GM23338 (cell line): ENCODE results near the gene STAT5B. TPM values are rescaled to one million over a fixed set of nuclear protein-coding genes. Genes with fewer than 3 reads are reported as not detected.
"Not testable (repeated sequence)": the region's sequence is repeated elsewhere in the genome, so short reads cannot be mapped to it uniquely, and the experiment has no call there.

Experiments
- ATAC-seq: fragments of 200-7000 bp; cut with Tn5 transposase; 3 replicates; pipeline ENCODE4 v1.9.1; 2020
- DNase-seq: peaks from one replicate; pipeline ENCODE4 v3.0.0-alpha.2; 2015; ENCODE audit warnings: low spot score
- H2AFZ ChIP-seq: fragments of 200-600 bp; sonication (generic); 2 replicates; pipeline ENCODE4 v1.8.0; 2016; ENCODE audit warnings: antibody characterized with exemption, mild to moderate bottlenecking, moderate library complexity
- H3F3A ChIP-seq: fragments of 200-600 bp; sonication (generic); replicated peaks from 2 replicates; pipeline ENCODE4 v1.8.0; 2017; ENCODE audit warnings: antibody characterized with exemption, mixed run types, low read depth
- H3K27ac ChIP-seq: fragments of 200-600 bp; sonication (generic); 2 replicates; pipeline ENCODE4 v1.6.1; 2016; ENCODE audit warnings: low read depth
- H3K27me3 ChIP-seq: fragments of 200-600 bp; sonication (generic); 2 replicates; pipeline ENCODE4 v1.8.0; 2016; ENCODE audit warnings: mild to moderate bottlenecking, mixed run types, moderate library complexity; ENCODE audit not compliant: insufficient read depth
- H3K36me3 ChIP-seq: fragments of 200-600 bp; sonication (generic); 2 replicates; pipeline ENCODE4 v1.8.0; 2016; ENCODE audit warnings: mild to moderate bottlenecking; ENCODE audit not compliant: insufficient read depth
- H3K4me1 ChIP-seq: fragments of 200-600 bp; sonication (generic); 2 replicates; pipeline ENCODE4 v1.8.0; 2016; ENCODE audit warnings: mild to moderate bottlenecking, moderate library complexity; ENCODE audit not compliant: insufficient read depth
- H3K4me2 ChIP-seq: fragments of 200-600 bp; sonication (generic); 2 replicates; pipeline ENCODE4 v1.7.1; 2017; ENCODE audit warnings: mixed run types
- H3K4me3 ChIP-seq: fragments of 200-600 bp; sonication (generic); 2 replicates; pipeline ENCODE4 v1.6.1; 2016; ENCODE audit warnings: mixed run types
- H3K79me2 ChIP-seq: fragments of 200-600 bp; sonication (generic); replicated peaks from 2 replicates; pipeline ENCODE4 v1.8.0; 2017; ENCODE audit warnings: mild to moderate bottlenecking; ENCODE audit not compliant: insufficient read depth
- H3K9me2 ChIP-seq: fragments of 200-600 bp; sonication (generic); 2 replicates; pipeline ENCODE4 v1.8.0; 2017; ENCODE audit not compliant: insufficient read depth
- H4K20me1 ChIP-seq: fragments of 200-600 bp; sonication (generic); replicated peaks from 2 replicates; pipeline ENCODE4 v1.8.0; 2017; ENCODE audit warnings: mild to moderate bottlenecking; ENCODE audit not compliant: insufficient read depth
- H3K27ac Mint-ChIP-seq: 2 replicates; pipeline ENCODE4 v1.8.0; 2020; ENCODE audit warnings: inconsistent platforms, mild to moderate bottlenecking, moderate library complexity, mixed read lengths
- H3K27me3 Mint-ChIP-seq: 3 replicates; pipeline ENCODE4 v1.8.0; 2022; ENCODE audit warnings: low read depth, mild to moderate bottlenecking, moderate library complexity, mixed read lengths, inconsistent platforms; ENCODE audit not compliant: insufficient read depth, poor library complexity
- H3K36me3 Mint-ChIP-seq: 3 replicates; pipeline ENCODE4 v1.8.0; 2021; ENCODE audit warnings: low read depth, mild to moderate bottlenecking, inconsistent platforms, moderate library complexity, mixed read lengths
- H3K4me1 Mint-ChIP-seq: 3 replicates; pipeline ENCODE4 v1.8.0; 2020; ENCODE audit warnings: mild to moderate bottlenecking, inconsistent platforms, mixed read lengths
- H3K4me3 Mint-ChIP-seq: 3 replicates; pipeline ENCODE4 v1.8.0; 2021; ENCODE audit warnings: moderate library complexity, mild to moderate bottlenecking, inconsistent platforms, mixed read lengths
- H3K9me3 Mint-ChIP-seq: 3 replicates; pipeline ENCODE4 v1.8.0; 2020; ENCODE audit warnings: moderate library complexity, mild to moderate bottlenecking, inconsistent platforms, mixed read lengths
- ETS1 ChIP-seq: IDR thresholded peaks from 2 replicates; pipeline ENCODE4 v1.6.1; 2016; ENCODE audit warnings: antibody characterized with exemption
- EZH2 ChIP-seq: fragments of 200-600 bp; sonication (generic); IDR thresholded peaks from one replicate; pipeline ENCODE4 v1.8.0; 2017; ENCODE audit warnings: antibody characterized with exemption, mild to moderate bottlenecking, low read depth; ENCODE audit not compliant: unreplicated experiment
- EZH2phosphoT487 ChIP-seq: fragments of 200-600 bp; sonication (generic); IDR thresholded peaks from one replicate; pipeline ENCODE4 v1.8.1; 2018; ENCODE audit warnings: antibody characterized with exemption; ENCODE audit not compliant: unreplicated experiment
- REST ChIP-seq: IDR thresholded peaks from one replicate; pipeline ENCODE4 v1.6.1; 2018; ENCODE audit warnings: antibody characterized with exemption; ENCODE audit not compliant: unreplicated experiment
- ZNF114 ChIP-seq: fragments of 250-450 bp; sonication (Bioruptor Pico); IDR thresholded peaks from 2 replicates; pipeline ENCODE4 v1.5.0; 2020; ENCODE audit warnings: mild to moderate bottlenecking, moderate library complexity
- polyA plus RNA-seq: library from polyadenylated mRNA; unstranded; fragments of >200 nt; fragmentation: Nextera tagmentation; extraction: Ambion mirVana; gene quantifications from 2 replicates; pipeline ENCODE4 v1.2.1, GENCODE V29; 2016
- total RNA-seq: library from RNA; depleted of rRNA; stranded (reverse); fragments of >200 nt; shearing (Covaris generic); gene quantifications from 2 replicates; pipeline ENCODE4 v1.2.3, GENCODE V29; 2014
- TF ChIP-seq, protein P1 (sequence below), 2 experiments: fragments of 200-600 bp in 1 of 2; sonication (generic) in 1 of 2; conservative IDR thresholded peaks; 2 replicates each; pipeline versions ENCODE4 v1.5.1 to v1.6.1; 2016 to 2017; ENCODE audit warnings: antibody characterized with exemption in 2 of 2, low read depth in 2 of 2, mild to moderate bottlenecking in 2 of 2, moderate library complexity in 1 of 2

The STAT5B gene
- total and polyA plus RNA-seq, 2 experiments from 2014 or later: 13.9 to 60.5 TPM

DNA sequence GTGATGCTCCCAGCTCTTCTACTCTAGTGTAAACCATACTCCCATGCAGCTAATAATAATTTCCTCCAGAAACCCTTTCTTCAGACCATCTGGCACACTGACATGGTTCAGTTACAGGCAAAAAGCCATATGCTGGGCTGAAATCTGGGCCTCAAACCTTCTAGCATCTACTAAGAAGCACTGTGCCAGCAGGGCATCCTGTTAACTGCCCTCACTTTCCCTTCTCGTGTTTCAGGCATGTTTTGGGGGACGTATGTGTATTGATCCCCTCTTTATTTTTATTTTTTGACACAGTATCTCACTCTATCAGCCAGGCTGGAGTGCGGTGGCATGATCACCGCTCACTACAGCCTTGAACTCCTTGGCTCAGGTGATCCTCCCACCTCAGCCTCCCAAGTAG lies 45.4 kb upstream of the STAT5B start (continued):
- TF ChIP-seq ETS1: no peak
- TF ChIP-seq ZNF114 (CRISPR knock-in tag): no peak

DNA sequence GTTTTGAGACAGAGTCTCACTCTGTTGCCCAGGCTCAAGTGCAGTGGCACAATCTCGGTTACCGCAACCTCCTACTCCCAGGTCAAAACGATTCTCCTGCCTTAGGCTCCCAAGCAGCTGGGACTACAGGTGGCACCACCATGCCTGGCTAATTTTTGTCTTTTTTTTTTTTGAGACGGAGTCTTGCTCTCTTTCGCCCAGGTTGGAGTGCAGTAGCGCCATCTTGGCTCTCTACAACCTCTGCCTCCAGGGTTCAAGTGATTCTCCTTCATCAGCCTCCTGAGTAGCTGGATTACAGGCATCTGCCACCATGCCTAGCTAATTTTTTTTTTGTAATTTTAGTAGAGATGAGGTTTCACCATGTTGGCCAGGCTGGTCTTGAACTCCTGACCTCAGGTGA lies 41.8 kb upstream of the STAT5B start:
- not testable (repeated sequence) for H3K9me3 Mint-ChIP-seq, H2AFZ ChIP-seq, H3K79me2 ChIP-seq, H3K4me1 ChIP-seq, H3K4me3 ChIP-seq, H3K27ac Mint-ChIP-seq, H3K4me3 Mint-ChIP-seq, DNase-seq, ATAC-seq, H3K9me2 ChIP-seq, H4K20me1 ChIP-seq, H3K27me3 Mint-ChIP-seq, H3K27me3 ChIP-seq, H3K4me2 ChIP-seq, H3K27ac ChIP-seq
- H3K4me1 Mint-ChIP-seq: peaks cover 27% of the 10 kb centered on the region
- peaks cover 25% of the 10 kb centered on the region for H3F3A ChIP-seq
- H3K36me3 ChIP-seq: peaks cover 30% of the 10 kb centered on the region
- peaks cover 58% of the 10 kb centered on the region for H3K36me3 Mint-ChIP-seq

DNA sequence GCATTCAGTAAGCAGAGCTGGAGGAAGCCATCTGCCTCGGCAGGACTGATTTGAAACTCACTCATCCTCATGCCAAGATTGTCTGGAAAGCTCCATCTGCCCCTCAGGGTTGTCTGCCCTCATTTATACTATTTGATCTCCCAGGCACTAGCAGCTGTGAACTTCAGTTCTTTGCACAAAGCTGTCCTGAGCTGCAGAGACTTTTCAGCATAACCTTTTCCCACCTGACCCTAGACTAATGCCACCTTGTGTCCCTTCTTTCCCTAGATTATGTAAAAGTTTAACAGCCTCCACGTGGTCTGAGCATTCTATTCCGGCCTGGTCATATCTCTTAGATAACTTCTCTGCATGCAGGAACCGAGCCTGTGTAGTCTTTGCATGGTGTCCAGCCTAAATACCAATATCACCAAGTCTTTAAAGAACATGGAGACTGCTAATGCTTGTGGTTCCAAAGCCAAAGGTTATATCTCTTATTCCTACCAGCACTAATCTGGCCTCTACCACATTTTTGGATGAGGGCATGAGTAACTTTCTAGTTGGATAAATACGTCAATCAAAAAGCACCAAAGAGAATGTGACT lies 41.2 kb upstream of the STAT5B start:
- no peaks in the 10 kb centered on the region; the same call in 1 of the 2 replicates for H4K20me1 ChIP-seq
- H3K9me2 ChIP-seq: no peaks in the 10 kb centered on the region
- Mint-ChIP-seq H3K4me3 (no peak overlapping the region), H3K36me3 (peaks cover 54% of the 10 kb centered on the region), H3K27ac (no peak overlapping the region), H3K27me3 (peaks cover 2% of the 10 kb centered on the region), H3K9me3 (no peaks in the 10 kb centered on the region; the same call in 2 of the 3 replicates), H3K4me1 (peaks cover 26% of the 10 kb centered on the region)
- ATAC-seq: no peak
- no peak for DNase-seq
- no peak overlapping the region for H3K4me3 ChIP-seq
- no peaks in the 10 kb centered on the region for H3K79me2 ChIP-seq
- H2AFZ ChIP-seq: no peak overlapping the region
- peaks cover 7% of the 10 kb centered on the region for H3K4me1 ChIP-seq
- peaks cover 28% of the 10 kb centered on the region for H3K36me3 ChIP-seq
- H3K27me3 ChIP-seq: no peaks in the 10 kb centered on the region
- H3F3A ChIP-seq: peaks cover 25% of the 10 kb centered on the region
- no peak overlapping the region for H3K4me2 ChIP-seq
- H3K27ac ChIP-seq: no peak overlapping the region; the same call in 1 of the 2 replicates
- TF ChIP-seq, protein P1, sequence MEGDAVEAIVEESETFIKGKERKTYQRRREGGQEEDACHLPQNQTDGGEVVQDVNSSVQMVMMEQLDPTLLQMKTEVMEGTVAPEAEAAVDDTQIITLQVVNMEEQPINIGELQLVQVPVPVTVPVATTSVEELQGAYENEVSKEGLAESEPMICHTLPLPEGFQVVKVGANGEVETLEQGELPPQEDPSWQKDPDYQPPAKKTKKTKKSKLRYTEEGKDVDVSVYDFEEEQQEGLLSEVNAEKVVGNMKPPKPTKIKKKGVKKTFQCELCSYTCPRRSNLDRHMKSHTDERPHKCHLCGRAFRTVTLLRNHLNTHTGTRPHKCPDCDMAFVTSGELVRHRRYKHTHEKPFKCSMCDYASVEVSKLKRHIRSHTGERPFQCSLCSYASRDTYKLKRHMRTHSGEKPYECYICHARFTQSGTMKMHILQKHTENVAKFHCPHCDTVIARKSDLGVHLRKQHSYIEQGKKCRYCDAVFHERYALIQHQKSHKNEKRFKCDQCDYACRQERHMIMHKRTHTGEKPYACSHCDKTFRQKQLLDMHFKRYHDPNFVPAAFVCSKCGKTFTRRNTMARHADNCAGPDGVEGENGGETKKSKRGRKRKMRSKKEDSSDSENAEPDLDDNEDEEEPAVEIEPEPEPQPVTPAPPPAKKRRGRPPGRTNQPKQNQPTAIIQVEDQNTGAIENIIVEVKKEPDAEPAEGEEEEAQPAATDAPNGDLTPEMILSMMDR (conservative IDR thresholded peaks at IDR 0.05; ENCODE audit: low read depth in 2 of 2): no peak
- TF ChIP-seq EZH2: no peak
- TF ChIP-seq EZH2phosphoT487: no peak
- TF ChIP-seq REST: no peak
- no peak for TF ChIP-seq ETS1
